HepG2 (cell line): ENCODE data around the gene IFT52. TPM values are rescaled to one million over a fixed set of nuclear protein-coding genes. Genes with fewer than 3 reads are reported as not detected.

ENCODE experiments used
- CEBPG ChIP-seq: IDR thresholded peaks from 2 replicates; pipeline ENCODE4 v1.6.1; 2016
- FOXA3 ChIP-seq: IDR thresholded peaks from 2 replicates; pipeline ENCODE4 v1.6.1; 2016; ENCODE audit warnings: missing genetic modification reagents, missing compliant biosample characterization
- GABPB1 ChIP-seq: IDR thresholded peaks from 2 replicates; pipeline ENCODE4 v1.6.1; 2016; ENCODE audit warnings: mild to moderate bottlenecking, missing genetic modification reagents, moderate library complexity, missing compliant biosample characterization
- GATA4 ChIP-seq: sonication (generic); IDR thresholded peaks from 2 replicates; pipeline ENCODE4 v1.6.1; 2016; ENCODE audit warnings: antibody characterized with exemption, low read depth, borderline replicate concordance
- HCFC1 ChIP-seq: fragments of 150-350 bp; IDR thresholded peaks from 2 replicates; pipeline ENCODE4 v1.6.1; 2014; ENCODE audit warnings: low read depth, low read length
- HDAC6 ChIP-seq: fragments of 200-600 bp; sonication (generic); IDR thresholded peaks from 2 replicates; pipeline ENCODE4 v1.7.0; 2017; ENCODE audit warnings: mild to moderate bottlenecking, antibody characterized with exemption, low read length, low read depth
- NFATC3 ChIP-seq: sonication (generic); formaldehyde crosslinking; IDR thresholded peaks from 2 replicates; pipeline ENCODE4 v1.5.1; 2020; ENCODE audit warnings: mild to moderate bottlenecking, missing genetic modification reagents
- NFE2 ChIP-seq: sonication (generic); formaldehyde crosslinking; IDR thresholded peaks from 2 replicates; pipeline ENCODE4 v1.4.0; 2020; ENCODE audit warnings: missing genetic modification reagents
- NR2F2 ChIP-seq: IDR thresholded peaks from 2 replicates; pipeline ENCODE4 v1.6.1; 2012; ENCODE audit warnings: low read depth, inconsistent platforms, borderline replicate concordance
- SMAD3 ChIP-seq: sonication (generic); formaldehyde crosslinking; IDR thresholded peaks from 2 replicates; pipeline ENCODE4 v1.4.0; 2020; ENCODE audit warnings: missing genetic modification reagents
- ZFY ChIP-seq: sonication (generic); formaldehyde crosslinking; IDR thresholded peaks from 2 replicates; pipeline ENCODE4 v1.4.0; 2020; ENCODE audit warnings: missing genetic modification reagents
- ZMYM3 ChIP-seq: sonication (generic); formaldehyde crosslinking; IDR thresholded peaks from 2 replicates; pipeline ENCODE4 v1.5.1; 2020; ENCODE audit warnings: mild to moderate bottlenecking, missing genetic modification reagents
- ZNF136 ChIP-seq: sonication (generic); formaldehyde crosslinking; IDR thresholded peaks from 2 replicates; pipeline ENCODE4 v1.8.1; 2022; ENCODE audit warnings: low read depth, mild to moderate bottlenecking, moderate library complexity, missing genetic modification reagents
- ZNF180 ChIP-seq: sonication (generic); formaldehyde crosslinking; IDR thresholded peaks from 2 replicates; pipeline ENCODE4 v1.4.0; 2020; ENCODE audit warnings: low read depth, missing genetic modification reagents, borderline replicate concordance
- ZNF569 ChIP-seq: sonication (generic); formaldehyde crosslinking; IDR thresholded peaks from 2 replicates; pipeline ENCODE4 v1.5.0; 2020; ENCODE audit warnings: mild to moderate bottlenecking, missing genetic modification reagents, moderate library complexity, borderline replicate concordance
- polyA plus RNA-seq, 8 experiments: library from polyadenylated mRNA; depleted of rRNA in 3 of 8; stranded (reverse) in 7 of 8; unstranded in 1 of 8; fragments of >200 nt; fragmentation: Illumina TruSeq in 4 of 8; extraction: Trizol in 4 of 8; gene quantifications; 2 replicates each; pipeline versions ENCODE4 v1.2.1 to v1.2.3, GENCODE V29; 2011 to 2016; ENCODE audit warnings: low read depth in 4 of 8, missing spikeins in 1 of 8, mixed read lengths in 1 of 8; ENCODE audit not compliant: insufficient read depth in 1 of 8
- total RNA-seq, 5 experiments: library from RNA; depleted of rRNA; stranded (reverse); fragments of >200 nt; fragmentation: Illumina TruSeq; extraction: Trizol; gene quantifications; 2 replicates each; pipeline ENCODE4 v1.2.3, GENCODE V29; 2016; ENCODE audit warnings: low read depth in 1 of 5
- TF ChIP-seq, protein P1 (sequence below): sonication (generic); formaldehyde crosslinking; IDR thresholded peaks from 2 replicates; pipeline ENCODE4 v1.5.1; 2020; ENCODE audit warnings: mild to moderate bottlenecking, missing genetic modification reagents
- TF ChIP-seq, protein P2 (sequence below): sonication (generic); formaldehyde crosslinking; IDR thresholded peaks from 2 replicates; pipeline ENCODE4 v1.4.0; 2020; ENCODE audit warnings: missing genetic modification reagents, borderline replicate concordance
- TF ChIP-seq, protein P3 (sequence below): sonication (generic); formaldehyde crosslinking; IDR thresholded peaks from 2 replicates; pipeline ENCODE4 v1.4.0; 2020; ENCODE audit warnings: missing genetic modification reagents
- TF ChIP-seq, protein P4 (sequence below): sonication (generic); formaldehyde crosslinking; IDR thresholded peaks from 2 replicates; pipeline ENCODE4 v1.8.0; 2022; ENCODE audit warnings: missing genetic modification reagents, low read depth, mild to moderate bottlenecking, borderline replicate concordance
- TF ChIP-seq, protein P5 (sequence below): sonication (generic); formaldehyde crosslinking; IDR thresholded peaks from 2 replicates; pipeline ENCODE4 v1.4.0; 2020; ENCODE audit warnings: mild to moderate bottlenecking, missing genetic modification reagents
- TF ChIP-seq, protein P6 (sequence below): sonication (generic); formaldehyde crosslinking; IDR thresholded peaks from 2 replicates; pipeline ENCODE4 v1.4.0; 2020; ENCODE audit warnings: missing genetic modification reagents, low read depth, mild to moderate bottlenecking, borderline replicate concordance
- TF ChIP-seq, protein P7 (sequence below): IDR thresholded peaks from 2 replicates; pipeline ENCODE4 v1.6.1; 2016; ENCODE audit warnings: control low read depth

IFT52 gene
- total and polyA plus RNA-seq, 2 of the 13 experiments (the other 11 are each of a cell fraction or from before 2014, with no cell fraction given) = 48.0 to 64.0 TPM

DNA sequence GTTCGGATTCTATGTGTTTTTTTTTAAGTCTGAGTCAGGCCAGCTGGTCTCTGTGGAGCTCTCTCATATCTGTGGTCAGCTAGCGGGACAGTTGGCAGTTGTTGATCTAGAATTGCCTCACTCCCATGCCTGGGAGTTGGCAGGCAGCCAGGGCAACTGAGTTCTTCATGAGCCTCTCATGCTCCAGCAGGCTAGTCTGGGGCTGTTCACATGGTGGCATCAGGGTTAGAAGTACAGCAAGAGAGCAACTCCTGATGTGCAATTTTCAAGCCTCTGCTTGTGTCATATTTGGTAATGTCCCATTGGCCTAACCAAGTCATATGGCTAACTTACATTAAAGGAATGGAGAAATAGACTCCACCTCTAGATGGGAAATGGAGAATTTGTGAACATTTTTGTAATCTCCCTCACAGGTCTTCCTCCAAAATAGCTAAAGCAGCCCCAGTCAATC lies 6.7 kb upstream of the IFT52 start (continued):
- TF ChIP-seq, protein P1, sequence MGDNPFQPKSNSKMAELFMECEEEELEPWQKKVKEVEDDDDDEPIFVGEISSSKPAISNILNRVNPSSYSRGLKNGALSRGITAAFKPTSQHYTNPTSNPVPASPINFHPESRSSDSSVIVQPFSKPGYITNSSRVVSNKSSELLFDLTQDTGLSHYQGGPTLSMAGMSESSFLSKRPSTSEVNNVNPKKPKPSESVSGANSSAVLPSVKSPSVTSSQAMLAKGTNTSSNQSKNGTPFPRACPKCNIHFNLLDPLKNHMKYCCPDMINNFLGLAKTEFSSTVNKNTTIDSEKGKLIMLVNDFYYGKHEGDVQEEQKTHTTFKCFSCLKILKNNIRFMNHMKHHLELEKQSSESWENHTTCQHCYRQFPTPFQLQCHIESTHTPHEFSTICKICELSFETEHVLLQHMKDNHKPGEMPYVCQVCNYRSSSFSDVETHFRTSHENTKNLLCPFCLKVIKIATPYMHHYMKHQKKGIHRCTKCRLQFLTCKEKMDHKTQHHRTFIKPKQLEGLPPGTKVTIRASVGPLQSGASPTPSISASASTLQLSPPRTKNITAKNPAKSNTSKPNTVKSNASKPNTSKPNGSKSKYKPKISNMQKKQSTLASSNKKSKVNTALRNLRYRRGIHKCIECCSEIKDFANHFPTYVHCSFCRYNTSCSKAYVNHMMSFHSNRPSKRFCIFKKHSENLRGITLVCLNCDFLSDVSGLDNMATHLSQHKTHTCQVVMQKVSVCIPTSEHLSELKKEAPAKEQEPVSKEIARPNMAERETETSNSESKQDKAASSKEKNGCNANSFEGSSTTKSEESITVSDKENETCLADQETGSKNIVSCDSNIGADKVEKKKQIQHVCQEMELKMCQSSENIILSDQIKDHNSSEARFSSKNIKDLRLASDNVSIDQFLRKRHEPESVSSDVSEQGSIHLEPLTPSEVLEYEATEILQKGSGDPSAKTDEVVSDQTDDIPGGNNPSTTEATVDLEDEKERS (CRISPR knock-in tag) = no peak
- TF ChIP-seq ZNF136 (CRISPR knock-in tag) (no peak), ZMYM3 (no peak), ZFY (CRISPR knock-in tag) (no peak), GABPB1 (no peak), SMAD3 (CRISPR knock-in tag) (peak; percentile 45), HDAC6 (no peak), ZNF180 (no peak), NR2F2 (no peak), CEBPG (CRISPR knock-in tag) (peak; percentile 91), NFE2 (CRISPR knock-in tag) (no peak), ZNF569 (CRISPR knock-in tag) (no peak), HCFC1 (no peak), FOXA3 (peak; percentile 85), NFATC3 (CRISPR knock-in tag) (no peak), GATA4 (0 out of 2 replicates have a peak, but pooled peaks have one; percentile 40)
- TF ChIP-seq, protein P2, sequence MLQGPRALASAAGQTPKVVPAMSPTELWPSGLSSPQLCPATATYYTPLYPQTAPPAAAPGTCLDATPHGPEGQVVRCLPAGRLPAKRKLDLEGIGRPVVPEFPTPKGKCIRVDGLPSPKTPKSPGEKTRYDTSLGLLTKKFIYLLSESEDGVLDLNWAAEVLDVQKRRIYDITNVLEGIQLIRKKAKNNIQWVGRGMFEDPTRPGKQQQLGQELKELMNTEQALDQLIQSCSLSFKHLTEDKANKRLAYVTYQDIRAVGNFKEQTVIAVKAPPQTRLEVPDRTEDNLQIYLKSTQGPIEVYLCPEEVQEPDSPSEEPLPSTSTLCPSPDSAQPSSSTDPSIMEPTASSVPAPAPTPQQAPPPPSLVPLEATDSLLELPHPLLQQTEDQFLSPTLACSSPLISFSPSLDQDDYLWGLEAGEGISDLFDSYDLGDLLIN = no peak
- TF ChIP-seq, protein P3, sequence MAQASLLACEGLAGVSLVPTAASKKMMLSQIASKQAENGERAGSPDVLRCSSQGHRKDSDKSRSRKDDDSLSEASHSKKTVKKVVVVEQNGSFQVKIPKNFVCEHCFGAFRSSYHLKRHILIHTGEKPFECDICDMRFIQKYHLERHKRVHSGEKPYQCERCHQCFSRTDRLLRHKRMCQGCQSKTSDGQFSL (CRISPR knock-in tag) = no peak
- TF ChIP-seq, protein P4, sequence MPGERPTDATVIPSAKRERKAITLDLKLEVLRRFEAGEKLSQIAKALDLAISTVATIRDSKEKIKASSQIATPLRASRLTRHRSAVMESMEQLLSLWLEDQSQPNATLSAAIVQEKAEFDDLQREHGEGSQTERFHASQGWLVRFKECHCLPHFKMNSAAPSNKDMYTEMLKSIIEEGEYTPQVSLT (CRISPR knock-in tag) = no peak
- TF ChIP-seq, protein P5, sequence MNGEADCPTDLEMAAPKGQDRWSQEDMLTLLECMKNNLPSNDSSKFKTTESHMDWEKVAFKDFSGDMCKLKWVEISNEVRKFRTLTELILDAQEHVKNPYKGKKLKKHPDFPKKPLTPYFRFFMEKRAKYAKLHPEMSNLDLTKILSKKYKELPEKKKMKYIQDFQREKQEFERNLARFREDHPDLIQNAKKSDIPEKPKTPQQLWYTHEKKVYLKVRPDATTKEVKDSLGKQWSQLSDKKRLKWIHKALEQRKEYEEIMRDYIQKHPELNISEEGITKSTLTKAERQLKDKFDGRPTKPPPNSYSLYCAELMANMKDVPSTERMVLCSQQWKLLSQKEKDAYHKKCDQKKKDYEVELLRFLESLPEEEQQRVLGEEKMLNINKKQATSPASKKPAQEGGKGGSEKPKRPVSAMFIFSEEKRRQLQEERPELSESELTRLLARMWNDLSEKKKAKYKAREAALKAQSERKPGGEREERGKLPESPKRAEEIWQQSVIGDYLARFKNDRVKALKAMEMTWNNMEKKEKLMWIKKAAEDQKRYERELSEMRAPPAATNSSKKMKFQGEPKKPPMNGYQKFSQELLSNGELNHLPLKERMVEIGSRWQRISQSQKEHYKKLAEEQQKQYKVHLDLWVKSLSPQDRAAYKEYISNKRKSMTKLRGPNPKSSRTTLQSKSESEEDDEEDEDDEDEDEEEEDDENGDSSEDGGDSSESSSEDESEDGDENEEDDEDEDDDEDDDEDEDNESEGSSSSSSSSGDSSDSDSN (CRISPR knock-in tag) = no peak
- TF ChIP-seq, protein P6, sequence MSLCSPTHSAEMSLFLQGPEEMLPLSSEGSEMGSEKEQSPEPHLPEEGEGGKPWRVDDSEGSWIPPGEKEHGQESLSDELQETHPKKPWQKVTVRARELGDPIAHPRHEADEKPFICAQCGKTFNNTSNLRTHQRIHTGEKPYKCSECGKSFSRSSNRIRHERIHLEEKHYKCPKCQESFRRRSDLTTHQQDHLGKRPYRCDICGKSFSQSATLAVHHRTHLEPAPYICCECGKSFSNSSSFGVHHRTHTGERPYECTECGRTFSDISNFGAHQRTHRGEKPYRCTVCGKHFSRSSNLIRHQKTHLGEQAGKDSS (CRISPR knock-in tag) = no peak
- TF ChIP-seq, protein P7, sequence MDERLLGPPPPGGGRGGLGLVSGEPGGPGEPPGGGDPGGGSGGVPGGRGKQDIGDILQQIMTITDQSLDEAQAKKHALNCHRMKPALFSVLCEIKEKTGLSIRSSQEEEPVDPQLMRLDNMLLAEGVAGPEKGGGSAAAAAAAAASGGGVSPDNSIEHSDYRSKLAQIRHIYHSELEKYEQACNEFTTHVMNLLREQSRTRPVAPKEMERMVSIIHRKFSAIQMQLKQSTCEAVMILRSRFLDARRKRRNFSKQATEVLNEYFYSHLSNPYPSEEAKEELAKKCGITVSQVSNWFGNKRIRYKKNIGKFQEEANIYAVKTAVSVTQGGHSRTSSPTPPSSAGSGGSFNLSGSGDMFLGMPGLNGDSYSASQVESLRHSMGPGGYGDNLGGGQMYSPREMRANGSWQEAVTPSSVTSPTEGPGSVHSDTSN (CRISPR knock-in tag) = no peak
